GM23338 (cell line): ENCODE measurements around the gene BNIP3. TPM values are rescaled to one million over a fixed set of nuclear protein-coding genes. Genes with fewer than 3 reads are reported as not detected.

ENCODE experiments used
- ATAC-seq: fragments of 200-7000 bp; cut with Tn5 transposase; 3 replicates; pipeline ENCODE4 v1.9.1; 2020
- DNase-seq: peaks from one replicate; pipeline ENCODE4 v3.0.0-alpha.2; 2015; ENCODE audit warnings: low spot score
- H2AFZ ChIP-seq: fragments of 200-600 bp; sonication (generic); 2 replicates; pipeline ENCODE4 v1.8.0; 2016; ENCODE audit warnings: antibody characterized with exemption, mild to moderate bottlenecking, moderate library complexity
- H3F3A ChIP-seq: fragments of 200-600 bp; sonication (generic); replicated peaks from 2 replicates; pipeline ENCODE4 v1.8.0; 2017; ENCODE audit warnings: antibody characterized with exemption, mixed run types, low read depth
- H3K27ac ChIP-seq: fragments of 200-600 bp; sonication (generic); 2 replicates; pipeline ENCODE4 v1.6.1; 2016; ENCODE audit warnings: low read depth
- H3K27me3 ChIP-seq: fragments of 200-600 bp; sonication (generic); 2 replicates; pipeline ENCODE4 v1.8.0; 2016; ENCODE audit warnings: mild to moderate bottlenecking, mixed run types, moderate library complexity; ENCODE audit not compliant: insufficient read depth
- H3K36me3 ChIP-seq: fragments of 200-600 bp; sonication (generic); 2 replicates; pipeline ENCODE4 v1.8.0; 2016; ENCODE audit warnings: mild to moderate bottlenecking; ENCODE audit not compliant: insufficient read depth
- H3K4me1 ChIP-seq: fragments of 200-600 bp; sonication (generic); 2 replicates; pipeline ENCODE4 v1.8.0; 2016; ENCODE audit warnings: mild to moderate bottlenecking, moderate library complexity; ENCODE audit not compliant: insufficient read depth
- H3K4me2 ChIP-seq: fragments of 200-600 bp; sonication (generic); 2 replicates; pipeline ENCODE4 v1.7.1; 2017; ENCODE audit warnings: mixed run types
- H3K4me3 ChIP-seq: fragments of 200-600 bp; sonication (generic); 2 replicates; pipeline ENCODE4 v1.6.1; 2016; ENCODE audit warnings: mixed run types
- H3K79me2 ChIP-seq: fragments of 200-600 bp; sonication (generic); replicated peaks from 2 replicates; pipeline ENCODE4 v1.8.0; 2017; ENCODE audit warnings: mild to moderate bottlenecking; ENCODE audit not compliant: insufficient read depth
- H3K9me2 ChIP-seq: fragments of 200-600 bp; sonication (generic); 2 replicates; pipeline ENCODE4 v1.8.0; 2017; ENCODE audit not compliant: insufficient read depth
- H4K20me1 ChIP-seq: fragments of 200-600 bp; sonication (generic); replicated peaks from 2 replicates; pipeline ENCODE4 v1.8.0; 2017; ENCODE audit warnings: mild to moderate bottlenecking; ENCODE audit not compliant: insufficient read depth
- H3K27ac Mint-ChIP-seq: 2 replicates; pipeline ENCODE4 v1.8.0; 2020; ENCODE audit warnings: inconsistent platforms, mild to moderate bottlenecking, moderate library complexity, mixed read lengths
- H3K27me3 Mint-ChIP-seq: 3 replicates; pipeline ENCODE4 v1.8.0; 2022; ENCODE audit warnings: low read depth, mild to moderate bottlenecking, moderate library complexity, mixed read lengths, inconsistent platforms; ENCODE audit not compliant: insufficient read depth, poor library complexity
- H3K36me3 Mint-ChIP-seq: 3 replicates; pipeline ENCODE4 v1.8.0; 2021; ENCODE audit warnings: low read depth, mild to moderate bottlenecking, inconsistent platforms, moderate library complexity, mixed read lengths
- H3K4me1 Mint-ChIP-seq: 3 replicates; pipeline ENCODE4 v1.8.0; 2020; ENCODE audit warnings: mild to moderate bottlenecking, inconsistent platforms, mixed read lengths
- H3K4me3 Mint-ChIP-seq: 3 replicates; pipeline ENCODE4 v1.8.0; 2021; ENCODE audit warnings: moderate library complexity, mild to moderate bottlenecking, inconsistent platforms, mixed read lengths
- H3K9me3 Mint-ChIP-seq: 3 replicates; pipeline ENCODE4 v1.8.0; 2020; ENCODE audit warnings: moderate library complexity, mild to moderate bottlenecking, inconsistent platforms, mixed read lengths
- CREB1 ChIP-seq: fragments of 250-450 bp; sonication (Bioruptor Pico); IDR thresholded peaks from 2 replicates; pipeline ENCODE4 v1.5.0; 2020; ENCODE audit warnings: low read depth, mild to moderate bottlenecking, moderate library complexity
- EZH2 ChIP-seq: fragments of 200-600 bp; sonication (generic); IDR thresholded peaks from one replicate; pipeline ENCODE4 v1.8.0; 2017; ENCODE audit warnings: antibody characterized with exemption, mild to moderate bottlenecking, low read depth; ENCODE audit not compliant: unreplicated experiment
- EZH2phosphoT487 ChIP-seq: fragments of 200-600 bp; sonication (generic); IDR thresholded peaks from one replicate; pipeline ENCODE4 v1.8.1; 2018; ENCODE audit warnings: antibody characterized with exemption; ENCODE audit not compliant: unreplicated experiment
- JUNB ChIP-seq: IDR thresholded peaks from one replicate; pipeline ENCODE4 v1.6.1; 2016; ENCODE audit warnings: antibody characterized with exemption; ENCODE audit not compliant: unreplicated experiment
- NANOG ChIP-seq: IDR thresholded peaks from 2 replicates; pipeline ENCODE4 v1.6.1; 2016; ENCODE audit warnings: antibody characterized with exemption, borderline replicate concordance
- POLR2AphosphoS5 ChIP-seq: IDR thresholded peaks from 2 replicates; pipeline ENCODE4 v1.6.1; 2016; ENCODE audit warnings: antibody characterized with exemption, low read depth
- STAT1 ChIP-seq: IDR thresholded peaks from one replicate; pipeline ENCODE4 v1.6.1; 2016; ENCODE audit warnings: antibody characterized with exemption; ENCODE audit not compliant: unreplicated experiment
- ZNF114 ChIP-seq: fragments of 250-450 bp; sonication (Bioruptor Pico); IDR thresholded peaks from 2 replicates; pipeline ENCODE4 v1.5.0; 2020; ENCODE audit warnings: mild to moderate bottlenecking, moderate library complexity
- ZNF331 ChIP-seq: fragments of 250-450 bp; sonication (Bioruptor Pico); IDR thresholded peaks from 2 replicates; pipeline ENCODE4 v1.5.0; 2020; ENCODE audit warnings: low read depth, mild to moderate bottlenecking, moderate library complexity
- polyA plus RNA-seq: library from polyadenylated mRNA; unstranded; fragments of >200 nt; fragmentation: Nextera tagmentation; extraction: Ambion mirVana; gene quantifications from 2 replicates; pipeline ENCODE4 v1.2.1, GENCODE V29; 2016
- total RNA-seq: library from RNA; depleted of rRNA; stranded (reverse); fragments of >200 nt; shearing (Covaris generic); gene quantifications from 2 replicates; pipeline ENCODE4 v1.2.3, GENCODE V29; 2014
- TF ChIP-seq, protein P1 (sequence below): IDR thresholded peaks from one replicate; pipeline ENCODE4 v1.6.1; 2018; ENCODE audit warnings: antibody characterized with exemption; ENCODE audit not compliant: unreplicated experiment
- TF ChIP-seq, protein P2 (sequence below), 2 experiments: fragments of 200-600 bp in 1 of 2; sonication (generic) in 1 of 2; conservative IDR thresholded peaks; 2 replicates each; pipeline versions ENCODE4 v1.5.1 to v1.6.1; 2016 to 2017; ENCODE audit warnings: antibody characterized with exemption in 2 of 2, low read depth in 2 of 2, mild to moderate bottlenecking in 2 of 2, moderate library complexity in 1 of 2
- TF ChIP-seq, protein P3 (sequence below): IDR thresholded peaks from 2 replicates; pipeline ENCODE4 v1.6.1; 2016; ENCODE audit warnings: antibody characterized with exemption

BNIP3 gene
- total and polyA plus RNA-seq, 2 experiments from 2014 or later: 46.3 to 75.0 TPM

DNA sequence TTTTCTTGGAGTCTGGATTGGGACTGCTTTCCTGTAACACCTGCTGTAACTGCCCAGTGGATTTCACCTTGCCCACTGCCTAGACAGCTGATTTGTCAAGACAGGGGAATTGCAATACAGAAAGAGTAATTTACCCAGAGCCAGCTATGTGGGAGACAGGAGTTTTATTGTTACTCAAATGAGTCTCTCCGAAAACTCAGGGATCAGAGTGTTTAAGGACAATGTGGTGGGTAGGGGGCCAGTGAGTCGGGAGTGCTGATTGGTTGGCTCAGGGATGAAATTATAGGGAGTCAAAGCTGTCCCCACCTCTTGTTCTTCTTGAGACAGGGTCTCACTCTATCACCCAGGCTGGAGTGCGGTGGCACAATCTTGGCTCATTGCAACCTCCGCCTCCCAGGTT is 25.2 kb upstream of the BNIP3 start (continued):
- TF ChIP-seq, protein P1, sequence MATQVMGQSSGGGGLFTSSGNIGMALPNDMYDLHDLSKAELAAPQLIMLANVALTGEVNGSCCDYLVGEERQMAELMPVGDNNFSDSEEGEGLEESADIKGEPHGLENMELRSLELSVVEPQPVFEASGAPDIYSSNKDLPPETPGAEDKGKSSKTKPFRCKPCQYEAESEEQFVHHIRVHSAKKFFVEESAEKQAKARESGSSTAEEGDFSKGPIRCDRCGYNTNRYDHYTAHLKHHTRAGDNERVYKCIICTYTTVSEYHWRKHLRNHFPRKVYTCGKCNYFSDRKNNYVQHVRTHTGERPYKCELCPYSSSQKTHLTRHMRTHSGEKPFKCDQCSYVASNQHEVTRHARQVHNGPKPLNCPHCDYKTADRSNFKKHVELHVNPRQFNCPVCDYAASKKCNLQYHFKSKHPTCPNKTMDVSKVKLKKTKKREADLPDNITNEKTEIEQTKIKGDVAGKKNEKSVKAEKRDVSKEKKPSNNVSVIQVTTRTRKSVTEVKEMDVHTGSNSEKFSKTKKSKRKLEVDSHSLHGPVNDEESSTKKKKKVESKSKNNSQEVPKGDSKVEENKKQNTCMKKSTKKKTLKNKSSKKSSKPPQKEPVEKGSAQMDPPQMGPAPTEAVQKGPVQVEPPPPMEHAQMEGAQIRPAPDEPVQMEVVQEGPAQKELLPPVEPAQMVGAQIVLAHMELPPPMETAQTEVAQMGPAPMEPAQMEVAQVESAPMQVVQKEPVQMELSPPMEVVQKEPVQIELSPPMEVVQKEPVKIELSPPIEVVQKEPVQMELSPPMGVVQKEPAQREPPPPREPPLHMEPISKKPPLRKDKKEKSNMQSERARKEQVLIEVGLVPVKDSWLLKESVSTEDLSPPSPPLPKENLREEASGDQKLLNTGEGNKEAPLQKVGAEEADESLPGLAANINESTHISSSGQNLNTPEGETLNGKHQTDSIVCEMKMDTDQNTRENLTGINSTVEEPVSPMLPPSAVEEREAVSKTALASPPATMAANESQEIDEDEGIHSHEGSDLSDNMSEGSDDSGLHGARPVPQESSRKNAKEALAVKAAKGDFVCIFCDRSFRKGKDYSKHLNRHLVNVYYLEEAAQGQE: no peak
- TF ChIP-seq EZH2phosphoT487: no peak
- TF ChIP-seq ZNF114 (CRISPR knock-in tag): no peak
- TF ChIP-seq, protein P2, sequence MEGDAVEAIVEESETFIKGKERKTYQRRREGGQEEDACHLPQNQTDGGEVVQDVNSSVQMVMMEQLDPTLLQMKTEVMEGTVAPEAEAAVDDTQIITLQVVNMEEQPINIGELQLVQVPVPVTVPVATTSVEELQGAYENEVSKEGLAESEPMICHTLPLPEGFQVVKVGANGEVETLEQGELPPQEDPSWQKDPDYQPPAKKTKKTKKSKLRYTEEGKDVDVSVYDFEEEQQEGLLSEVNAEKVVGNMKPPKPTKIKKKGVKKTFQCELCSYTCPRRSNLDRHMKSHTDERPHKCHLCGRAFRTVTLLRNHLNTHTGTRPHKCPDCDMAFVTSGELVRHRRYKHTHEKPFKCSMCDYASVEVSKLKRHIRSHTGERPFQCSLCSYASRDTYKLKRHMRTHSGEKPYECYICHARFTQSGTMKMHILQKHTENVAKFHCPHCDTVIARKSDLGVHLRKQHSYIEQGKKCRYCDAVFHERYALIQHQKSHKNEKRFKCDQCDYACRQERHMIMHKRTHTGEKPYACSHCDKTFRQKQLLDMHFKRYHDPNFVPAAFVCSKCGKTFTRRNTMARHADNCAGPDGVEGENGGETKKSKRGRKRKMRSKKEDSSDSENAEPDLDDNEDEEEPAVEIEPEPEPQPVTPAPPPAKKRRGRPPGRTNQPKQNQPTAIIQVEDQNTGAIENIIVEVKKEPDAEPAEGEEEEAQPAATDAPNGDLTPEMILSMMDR (conservative IDR thresholded peaks at IDR 0.05; ENCODE audit: low read depth in 2 of 2): no peak
- TF ChIP-seq, protein P3, sequence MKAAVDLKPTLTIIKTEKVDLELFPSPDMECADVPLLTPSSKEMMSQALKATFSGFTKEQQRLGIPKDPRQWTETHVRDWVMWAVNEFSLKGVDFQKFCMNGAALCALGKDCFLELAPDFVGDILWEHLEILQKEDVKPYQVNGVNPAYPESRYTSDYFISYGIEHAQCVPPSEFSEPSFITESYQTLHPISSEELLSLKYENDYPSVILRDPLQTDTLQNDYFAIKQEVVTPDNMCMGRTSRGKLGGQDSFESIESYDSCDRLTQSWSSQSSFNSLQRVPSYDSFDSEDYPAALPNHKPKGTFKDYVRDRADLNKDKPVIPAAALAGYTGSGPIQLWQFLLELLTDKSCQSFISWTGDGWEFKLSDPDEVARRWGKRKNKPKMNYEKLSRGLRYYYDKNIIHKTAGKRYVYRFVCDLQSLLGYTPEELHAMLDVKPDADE: no peak

DNA sequence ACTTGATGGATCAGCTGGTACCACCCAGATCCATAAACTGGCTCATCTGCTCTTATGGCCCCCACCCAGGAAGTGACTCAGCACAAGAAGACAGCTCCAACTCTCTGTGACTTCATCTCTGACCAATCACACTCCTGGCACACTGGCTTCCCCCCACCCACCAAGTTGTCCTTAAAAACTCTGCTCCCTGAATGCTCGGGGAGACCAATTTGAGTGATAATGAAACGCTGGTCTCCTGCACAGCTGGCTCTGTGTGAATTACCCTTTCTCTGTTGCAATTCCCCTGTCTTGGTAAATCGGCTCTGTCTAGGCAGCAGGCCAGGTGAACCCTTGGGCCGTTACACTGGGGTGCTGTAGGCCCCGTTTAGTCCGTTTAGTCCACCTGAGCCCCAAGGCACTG is 23.4 kb upstream of the BNIP3 start:
- H3K27ac Mint-ChIP-seq: no peak overlapping the region
- no peaks in the 10 kb centered on the region for H3K9me2 ChIP-seq
- H3K79me2 ChIP-seq: no peaks in the 10 kb centered on the region
- H3K4me3 Mint-ChIP-seq: no peak overlapping the region
- H4K20me1 ChIP-seq: no peaks in the 10 kb centered on the region
- H3K36me3 Mint-ChIP-seq: peaks cover 11% of the 10 kb centered on the region
- no peak overlapping the region for H2AFZ ChIP-seq
- H3K4me1 Mint-ChIP-seq: peaks cover 65% of the 10 kb centered on the region
- peaks cover 11% of the 10 kb centered on the region for H3K9me3 Mint-ChIP-seq
- peaks cover 40% of the 10 kb centered on the region for H3K4me1 ChIP-seq
- H3F3A ChIP-seq: no peaks in the 10 kb centered on the region; the same call in 1 of the 2 replicates
- DNase-seq (no peak), ATAC-seq (no peak)
- H3K27me3 Mint-ChIP-seq: peaks cover 12% of the 10 kb centered on the region
- H3K27me3 ChIP-seq: no peaks in the 10 kb centered on the region
- H3K4me3 ChIP-seq: no peak overlapping the region
- H3K36me3 ChIP-seq: no peaks in the 10 kb centered on the region
- no peak overlapping the region for H3K27ac ChIP-seq
- no peak overlapping the region for H3K4me2 ChIP-seq
- no peak for TF ChIP-seq EZH2
- TF ChIP-seq, protein P2 (conservative IDR thresholded peaks at IDR 0.05; ENCODE audit: low read depth in 2 of 2): no peak
- no peak for TF ChIP-seq ZNF114 (CRISPR knock-in tag)
- TF ChIP-seq CREB1: no peak
- no peak for TF ChIP-seq POLR2AphosphoS5
- no peak for TF ChIP-seq NANOG
- TF ChIP-seq JUNB: no peak
- TF ChIP-seq, protein P1: no peak
- TF ChIP-seq, protein P3: no peak
- TF ChIP-seq EZH2phosphoT487: no peak
- no peak for TF ChIP-seq STAT1
- TF ChIP-seq ZNF331 (CRISPR knock-in tag): no peak
